HG03039 (cell line): ENCODE results near the gene HSD17B4.
"Not testable (repeated sequence)": the region's sequence is repeated elsewhere in the genome, so short reads cannot be mapped to it uniquely, and the experiment has no call there.

ENCODE experiments used
- ATAC-seq: cut with Tn5 transposase; IDR thresholded peaks from one replicate; pipeline ENCODE4 v1.9.1; 2021; ENCODE audit warnings: mild to moderate bottlenecking, moderate library complexity; ENCODE audit not compliant: unreplicated experiment

Gene HSD17B4

DNA sequence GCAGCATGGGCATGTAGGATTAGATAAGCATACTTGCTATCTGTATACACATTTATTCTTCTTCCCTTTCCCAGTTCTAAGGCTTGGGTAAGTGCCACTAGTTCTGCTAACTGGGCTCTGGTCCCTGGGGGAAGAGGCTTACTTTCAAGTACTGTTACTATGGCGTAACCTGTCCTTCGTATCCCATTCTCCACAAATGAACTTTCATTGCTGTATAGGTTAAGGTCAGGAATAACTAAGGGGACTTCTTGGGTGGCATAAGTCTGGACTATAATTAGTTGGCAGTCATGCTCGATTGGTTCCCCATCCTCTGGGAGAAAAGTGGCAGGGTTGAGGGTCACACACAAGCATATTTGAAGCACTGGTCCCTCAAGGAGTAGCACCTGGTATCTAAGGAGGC is 23.7 kb upstream of the HSD17B4 start:
- not testable (repeated sequence) for ATAC-seq

DNA sequence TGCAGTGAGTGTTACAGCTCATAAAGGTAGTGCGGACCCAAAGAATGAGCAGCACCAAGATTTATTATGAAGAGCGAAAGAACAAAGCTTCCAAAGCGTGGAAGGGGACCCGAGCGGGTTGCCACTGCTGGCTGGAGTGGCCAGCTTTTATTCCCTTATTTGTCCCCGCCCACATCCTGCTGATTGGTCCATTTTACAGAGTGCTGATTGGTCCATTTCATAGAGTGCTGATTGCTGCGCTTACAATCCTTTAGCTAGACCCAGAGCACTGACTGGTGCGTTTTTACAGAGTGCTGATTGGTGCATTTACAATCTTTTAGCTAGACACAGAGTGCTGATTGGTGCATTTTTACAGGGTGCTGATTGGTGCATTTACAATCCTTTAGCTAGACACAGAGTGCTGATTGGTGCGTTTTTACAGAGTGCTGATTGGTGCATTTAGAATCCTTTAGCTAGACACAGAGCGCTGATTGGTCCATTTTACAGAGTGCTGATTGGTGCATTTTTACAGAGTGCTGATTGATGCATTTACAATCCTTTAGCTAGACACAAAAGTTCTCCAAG is 19.5 kb upstream of the HSD17B4 start:
- ATAC-seq, result not testable (repeated sequence)

DNA sequence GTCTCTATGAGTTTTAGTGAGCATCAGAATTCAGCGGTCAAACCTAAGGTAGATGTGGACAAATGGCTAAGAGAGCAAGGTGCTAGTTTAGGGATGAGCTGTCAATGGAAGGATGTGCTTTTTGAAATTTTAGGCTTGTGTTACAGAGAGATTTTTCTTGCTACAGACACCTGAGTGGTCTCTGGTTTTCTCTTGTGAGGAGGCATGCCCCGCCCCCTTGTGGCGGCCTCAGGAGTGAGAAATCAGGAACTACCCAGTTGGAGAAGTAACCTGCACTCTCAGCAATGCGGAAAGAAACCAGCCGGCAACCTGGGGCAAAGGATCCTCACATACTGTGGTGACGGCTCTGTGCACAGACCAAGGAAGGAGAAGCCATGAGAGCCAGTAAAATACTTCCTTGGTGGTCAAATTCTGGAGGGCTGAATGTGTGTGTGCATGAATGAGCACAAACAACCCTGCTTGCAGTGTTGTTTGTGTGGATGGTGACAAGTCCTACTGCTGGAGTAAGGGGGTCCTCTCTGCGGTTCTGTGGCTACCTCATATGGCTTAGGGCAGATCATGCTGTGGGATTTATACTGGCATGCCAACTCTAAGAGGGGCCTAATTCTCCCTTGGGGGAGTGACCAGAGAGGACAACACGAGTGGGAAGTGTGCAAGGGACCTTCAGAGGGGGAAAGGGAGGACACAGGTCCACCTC is 16.7 kb upstream of the HSD17B4 start:
- ATAC-seq, result peak; percentile 86

DNA sequence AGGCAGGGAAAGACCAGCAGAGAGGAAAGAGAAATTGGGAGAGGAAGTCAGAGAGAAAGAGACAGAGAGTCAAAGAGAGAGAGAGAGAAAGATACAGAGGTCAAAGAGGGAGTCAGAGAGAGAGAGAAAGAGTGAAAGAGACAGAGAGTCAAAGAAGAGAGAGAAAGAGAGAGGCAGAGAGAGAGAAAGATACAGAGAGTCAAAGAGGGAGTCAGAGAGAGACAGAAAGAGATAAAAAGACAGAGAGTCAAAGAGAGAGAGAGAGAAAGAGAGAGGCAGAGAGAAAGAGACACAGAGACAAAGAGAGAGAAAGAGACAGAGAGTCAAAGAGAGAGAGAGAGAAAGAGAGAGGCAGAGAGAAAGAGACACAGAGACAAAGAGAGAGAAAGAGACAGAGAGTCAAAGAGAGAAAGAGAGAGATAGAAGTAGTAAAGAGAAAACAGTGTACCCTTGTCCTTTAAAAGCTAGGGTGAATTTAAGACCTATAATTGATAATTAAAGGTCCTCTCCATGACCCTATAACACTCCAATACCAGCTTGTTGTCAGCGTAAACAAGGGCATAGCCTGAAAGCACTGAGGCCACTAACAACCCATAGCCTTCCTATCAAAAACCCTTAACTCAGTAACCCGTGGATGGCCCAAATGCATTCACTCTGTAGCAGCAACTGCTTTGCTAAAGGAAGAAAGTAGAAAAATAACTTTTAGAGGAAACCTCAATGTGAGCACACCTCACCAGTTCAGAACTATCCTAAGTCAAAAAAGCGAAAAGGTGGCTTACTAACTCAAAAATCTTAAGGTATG is 14.3 kb upstream of the HSD17B4 start:
- ATAC-seq, result not testable (repeated sequence)

DNA sequence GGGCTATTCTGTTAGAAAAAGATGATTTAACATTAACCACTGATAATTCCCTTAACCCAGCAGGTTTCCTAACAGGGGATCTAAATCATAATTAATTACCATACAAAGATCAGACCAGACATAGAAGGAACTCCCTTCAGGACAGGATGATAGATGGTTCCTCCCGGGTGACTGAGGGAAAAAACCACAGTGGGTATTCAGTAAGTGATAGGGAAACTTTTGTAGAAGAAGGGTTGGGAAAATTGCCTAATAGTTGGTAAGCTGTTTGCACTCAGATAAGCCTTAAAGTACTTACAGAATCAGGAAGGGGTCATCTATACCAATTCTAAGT is 13.7 kb upstream of the HSD17B4 start:
- not testable (repeated sequence) for ATAC-seq

DNA sequence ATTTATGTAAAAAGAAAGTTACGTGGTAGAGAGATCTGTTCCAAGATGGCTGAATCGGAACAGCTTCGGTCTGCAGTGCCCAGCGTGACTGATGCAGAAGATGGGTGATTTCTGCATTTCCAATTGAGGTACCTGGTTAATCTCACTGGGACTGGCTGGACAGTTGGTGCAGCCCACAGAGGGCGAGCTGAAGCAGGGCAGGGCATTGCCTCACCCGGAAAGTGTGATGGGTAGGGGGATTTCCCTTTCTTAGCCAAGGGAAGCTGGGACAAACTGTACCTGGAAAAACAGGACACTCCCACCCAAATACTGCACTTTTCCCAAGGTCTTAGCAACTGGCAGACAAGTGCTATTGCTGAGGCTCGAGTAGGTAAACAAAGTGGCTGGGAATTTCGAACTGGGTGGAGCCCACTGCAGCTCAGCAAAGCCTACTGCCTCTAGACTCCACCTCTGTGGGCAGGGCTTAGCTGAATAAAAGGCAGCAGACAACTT is 13.1 kb upstream of the HSD17B4 start:
- no peak for ATAC-seq

DNA sequence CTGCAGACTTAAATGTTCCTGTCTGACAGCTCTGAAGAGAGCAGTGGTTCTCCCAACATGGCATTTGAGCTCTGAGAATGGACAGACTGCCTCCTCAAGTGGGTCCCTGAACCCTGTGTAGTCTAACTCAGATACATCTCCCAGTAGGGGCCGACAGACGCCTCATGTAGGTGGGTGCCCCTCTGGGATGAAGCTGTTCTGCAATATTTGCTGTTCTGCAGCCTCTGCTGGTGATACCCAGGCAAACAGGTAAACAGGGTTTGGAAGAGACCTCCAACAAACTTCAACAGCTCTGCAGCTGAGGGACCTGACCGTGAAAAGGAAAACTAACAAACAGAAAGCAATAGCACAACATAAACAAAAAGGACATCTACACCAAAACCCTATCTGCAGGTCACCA is 12.7 kb upstream of the HSD17B4 start:
- not testable (repeated sequence) for ATAC-seq

DNA sequence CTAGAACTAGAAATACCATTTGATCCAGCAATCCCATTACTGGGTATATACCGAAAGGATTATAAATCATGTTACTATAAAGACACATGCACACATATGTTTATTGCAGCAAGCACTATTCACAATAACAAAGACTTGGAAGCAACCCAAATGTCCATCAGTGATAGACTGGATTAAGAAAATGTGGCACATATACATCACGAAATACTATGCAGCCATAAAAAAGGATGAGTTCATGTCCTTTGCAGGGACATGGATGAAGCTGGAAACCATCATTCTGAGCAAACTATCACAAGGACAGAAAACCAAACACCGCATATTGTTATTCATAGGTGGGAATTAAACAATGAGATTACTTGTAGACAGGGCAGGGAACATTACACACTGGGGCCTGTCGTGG is 7.7 kb upstream of the HSD17B4 start:
- not testable (repeated sequence) for ATAC-seq

DNA sequence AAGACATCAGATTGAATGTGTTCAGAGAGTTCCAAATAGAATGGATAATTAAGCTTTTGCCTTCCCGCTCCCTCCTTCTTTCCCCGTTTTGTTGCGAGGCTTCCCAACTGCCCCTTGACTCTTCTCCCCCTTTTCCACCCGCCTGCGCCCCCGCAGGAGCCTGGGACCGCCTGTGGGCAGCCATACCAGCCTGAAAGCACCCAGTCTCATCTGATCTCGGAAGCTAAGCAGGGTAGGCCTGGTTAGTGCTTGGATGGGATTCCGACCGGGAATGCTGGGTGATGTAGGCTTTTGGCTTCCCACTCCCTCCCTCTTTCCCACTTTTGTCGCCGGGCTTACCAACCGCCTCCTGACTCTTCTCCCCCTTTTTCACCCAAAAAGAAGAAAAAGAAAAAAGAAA is 6.8 kb upstream of the HSD17B4 start:
- ATAC-seq, result no peak

DNA sequence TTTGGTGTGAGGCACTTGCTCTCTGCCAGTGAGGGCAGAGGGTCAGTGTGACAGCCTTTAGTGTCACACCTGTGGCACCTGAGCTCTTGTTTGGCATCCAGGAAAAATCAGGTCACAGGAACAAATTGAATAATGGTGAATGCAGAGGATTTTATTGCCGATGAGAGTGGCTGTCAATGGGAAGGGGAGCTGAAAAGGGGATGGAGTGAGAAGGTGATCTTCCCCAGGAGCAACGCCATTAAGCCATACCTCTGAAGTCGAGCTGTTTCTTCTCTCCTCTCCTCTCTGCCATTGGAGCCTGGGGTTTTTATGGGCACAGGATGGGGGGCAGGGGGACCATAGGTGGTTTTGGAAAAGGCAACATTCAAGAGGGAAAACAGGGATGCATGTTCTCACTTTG is 2.4 kb upstream of the HSD17B4 start:
- ATAC-seq, result no peak

DNA sequence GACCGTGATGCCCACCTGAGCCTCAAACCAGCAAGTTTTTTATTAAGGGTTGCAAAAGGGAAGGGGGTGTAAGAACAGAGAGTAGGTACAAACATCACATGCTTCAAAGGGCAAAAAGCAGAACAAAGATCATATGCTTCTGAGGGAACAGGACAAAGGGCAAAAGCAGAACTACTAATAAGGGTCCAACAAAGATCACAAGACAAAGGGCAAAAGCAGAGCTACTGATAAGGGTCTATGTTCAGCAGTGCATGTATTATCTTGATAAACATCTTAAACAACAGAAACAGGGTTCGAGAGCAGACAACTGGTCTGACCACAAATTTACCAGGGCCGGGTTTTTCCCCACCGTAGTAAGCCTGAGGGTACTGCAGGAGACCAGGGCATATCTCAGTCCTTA is 1.7 kb upstream of the HSD17B4 start:
- ATAC-seq, result not testable (repeated sequence)

DNA sequence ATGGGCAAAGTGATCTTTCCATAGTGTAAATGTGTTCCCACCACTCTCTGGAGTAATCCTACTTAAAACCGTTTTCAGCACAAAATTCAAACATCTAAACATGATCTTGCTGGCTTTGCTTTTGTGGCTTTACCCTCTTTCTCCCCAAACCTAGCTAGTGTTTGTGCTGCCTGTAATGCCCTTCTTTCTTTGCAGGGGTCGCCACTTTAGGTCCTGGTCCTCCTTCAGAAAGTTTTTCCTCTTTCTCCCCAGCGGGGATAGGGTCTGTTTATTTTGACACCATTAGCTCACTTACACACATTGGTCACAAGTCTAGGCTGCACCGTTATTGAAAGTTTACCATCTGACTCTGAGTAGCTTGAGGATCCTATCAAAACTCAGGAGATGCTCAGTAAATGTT is 736 bp upstream of the HSD17B4 start:
- ATAC-seq, result no peak

DNA sequence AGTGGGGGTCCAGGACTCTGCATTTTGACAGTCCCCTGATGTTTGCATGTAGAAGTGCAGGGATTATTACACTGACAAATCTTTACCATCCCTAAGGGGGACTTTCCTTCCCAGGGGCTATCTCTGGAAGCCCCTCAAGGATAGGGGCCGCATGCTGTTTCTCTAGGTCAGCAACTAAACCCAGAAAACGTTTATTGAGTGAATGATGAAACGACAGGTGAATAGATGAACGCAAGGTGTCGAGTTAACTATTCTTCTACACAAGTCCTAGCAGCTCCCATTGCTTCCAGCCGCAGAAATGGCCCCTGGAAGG is 281 bp upstream of the HSD17B4 start:
- no peak for ATAC-seq

DNA sequence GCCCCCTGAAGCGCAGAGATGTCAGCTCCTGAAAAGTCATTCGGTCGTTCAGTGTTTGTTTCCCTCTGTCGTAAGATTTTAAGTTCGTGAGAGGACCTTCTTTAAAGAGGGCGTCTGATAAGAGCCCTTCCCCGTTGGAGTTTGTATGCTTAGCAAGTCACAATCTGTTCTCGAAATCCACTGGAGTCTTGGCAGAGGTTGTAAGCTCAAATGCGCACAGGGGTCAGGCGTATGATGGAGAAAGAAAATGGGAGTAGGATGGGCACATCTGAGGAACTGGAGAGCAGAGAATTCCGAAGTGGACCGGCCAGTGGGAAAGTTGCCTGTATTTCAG is 710 bp downstream of the HSD17B4 start:
- peak; percentile 4 for ATAC-seq

DNA sequence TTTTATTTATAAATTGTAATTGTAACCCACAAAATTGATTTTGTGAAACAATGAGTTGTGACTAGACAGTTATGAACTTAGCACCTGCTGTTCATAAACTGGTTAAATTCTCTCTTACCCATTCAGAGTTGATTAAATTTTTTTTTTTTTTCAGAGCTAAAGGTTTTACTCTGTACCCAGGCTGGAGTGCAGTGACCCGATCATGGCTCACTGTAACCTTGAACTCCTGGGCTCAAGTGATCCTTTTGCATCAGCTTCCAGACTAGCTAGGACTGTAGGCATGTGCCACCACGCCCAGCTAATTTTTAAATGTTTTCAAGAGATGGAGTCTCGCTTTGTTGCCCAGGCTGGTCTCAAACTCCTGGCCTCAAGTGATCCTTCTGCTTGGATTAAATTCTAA is 1.9 kb downstream of the HSD17B4 start:
- ATAC-seq, result no peak

DNA sequence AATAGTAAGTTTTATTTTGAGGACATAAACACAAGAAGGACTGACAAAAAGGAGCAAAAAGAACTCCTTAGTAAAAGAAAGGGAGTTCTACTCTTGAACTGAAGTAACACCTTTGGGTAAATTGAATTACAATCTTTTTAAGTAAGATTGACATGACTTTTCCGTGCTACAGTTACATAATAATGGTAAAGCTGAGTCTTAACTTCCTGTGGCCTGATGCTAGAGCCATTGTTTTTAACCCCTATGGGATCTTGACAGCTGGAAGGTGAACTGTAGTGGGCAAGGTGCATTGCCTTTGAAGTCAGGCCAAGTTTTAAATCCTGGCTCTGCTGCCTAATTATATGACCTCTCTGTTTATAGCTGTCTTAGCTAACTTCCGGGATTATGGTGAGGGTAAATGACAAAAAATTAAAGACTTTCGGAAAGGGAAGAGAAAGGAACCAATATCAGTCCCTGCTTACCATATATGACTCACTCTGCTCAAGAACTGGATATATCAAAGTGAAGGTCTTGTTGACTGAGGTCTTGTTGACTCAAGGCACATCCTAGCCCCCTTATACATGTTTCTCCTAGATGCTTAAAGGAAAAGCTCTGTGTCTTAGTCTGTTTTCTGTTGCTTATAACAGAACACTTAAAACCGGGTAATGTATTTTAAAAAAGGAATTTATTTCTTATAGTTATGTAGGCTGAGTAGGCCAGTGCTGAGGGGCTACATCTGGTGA is 6.8 kb downstream of the HSD17B4 start:
- ATAC-seq, result no peak

DNA sequence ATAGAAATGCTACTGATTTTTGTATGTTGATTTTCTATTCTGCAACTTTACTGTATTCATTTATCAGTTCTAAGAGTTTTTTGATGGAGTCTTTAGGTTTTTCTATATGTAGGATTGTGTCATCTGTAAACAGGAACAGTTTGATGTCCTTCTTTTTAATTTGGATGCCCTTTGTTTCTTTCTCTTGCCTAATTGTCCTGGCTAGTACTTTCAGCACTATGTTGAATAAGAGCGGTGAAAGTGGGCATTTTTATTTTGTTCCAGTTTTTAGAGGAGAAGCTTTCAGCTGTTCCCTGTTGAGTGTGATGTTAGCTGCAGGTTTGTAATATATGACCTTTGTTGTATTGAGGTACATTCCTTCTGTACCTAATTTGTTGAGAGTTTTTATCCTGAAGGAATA is 13.3 kb downstream of the HSD17B4 start:
- ATAC-seq, result no peak

DNA sequence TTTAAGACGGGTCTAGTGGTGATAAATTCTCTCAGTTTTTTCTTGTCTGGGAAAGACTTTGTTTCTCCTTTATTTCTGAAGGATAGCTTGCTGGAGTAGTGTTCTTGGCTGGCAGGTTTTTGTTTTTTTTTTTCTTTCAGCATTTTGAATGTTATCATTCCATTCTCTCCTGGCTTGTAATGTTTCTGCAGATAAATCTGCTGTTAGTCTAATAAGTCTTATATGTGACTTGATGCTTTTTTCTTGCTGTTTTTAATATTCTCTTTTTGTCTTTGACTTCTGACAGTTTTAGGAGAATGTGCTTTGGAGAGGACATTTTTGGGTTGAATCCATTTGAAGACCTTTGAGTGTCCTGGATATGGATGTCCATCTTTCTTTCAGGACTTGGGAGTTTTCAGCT is 16.0 kb downstream of the HSD17B4 start:
- ATAC-seq, result no peak

DNA sequence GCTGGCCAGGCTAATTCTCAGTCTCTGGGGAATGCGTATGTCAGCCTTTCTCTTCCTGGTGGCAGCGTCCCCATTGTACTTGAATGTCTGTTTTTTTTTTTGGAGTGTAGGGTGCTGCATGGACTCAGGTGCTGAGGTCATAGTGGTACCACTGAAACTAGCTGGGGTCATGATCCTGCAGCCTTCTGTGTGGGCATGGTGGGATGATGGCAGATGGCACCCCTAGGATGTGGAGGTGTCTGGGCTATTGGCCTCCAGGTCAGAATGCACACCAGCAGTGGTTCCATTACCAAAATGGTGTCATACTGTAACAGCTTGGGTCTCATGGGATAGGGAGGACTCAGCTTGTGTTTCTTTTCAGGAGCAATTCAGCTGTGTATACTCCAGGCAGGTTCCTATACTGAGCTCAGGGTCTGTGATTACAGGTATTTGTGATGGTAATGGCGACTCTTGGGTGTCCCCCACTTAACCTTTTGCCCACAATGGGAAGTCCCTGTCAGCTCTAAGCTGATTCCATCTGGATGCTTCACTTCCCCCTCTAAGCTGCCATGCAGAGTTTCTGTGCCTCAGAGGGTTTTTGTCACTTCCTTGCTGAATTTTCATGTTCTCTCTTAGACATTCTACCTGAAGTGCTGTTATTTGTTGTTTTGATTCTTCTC is 17.9 kb downstream of the HSD17B4 start:
- peak; percentile 73 for ATAC-seq

DNA sequence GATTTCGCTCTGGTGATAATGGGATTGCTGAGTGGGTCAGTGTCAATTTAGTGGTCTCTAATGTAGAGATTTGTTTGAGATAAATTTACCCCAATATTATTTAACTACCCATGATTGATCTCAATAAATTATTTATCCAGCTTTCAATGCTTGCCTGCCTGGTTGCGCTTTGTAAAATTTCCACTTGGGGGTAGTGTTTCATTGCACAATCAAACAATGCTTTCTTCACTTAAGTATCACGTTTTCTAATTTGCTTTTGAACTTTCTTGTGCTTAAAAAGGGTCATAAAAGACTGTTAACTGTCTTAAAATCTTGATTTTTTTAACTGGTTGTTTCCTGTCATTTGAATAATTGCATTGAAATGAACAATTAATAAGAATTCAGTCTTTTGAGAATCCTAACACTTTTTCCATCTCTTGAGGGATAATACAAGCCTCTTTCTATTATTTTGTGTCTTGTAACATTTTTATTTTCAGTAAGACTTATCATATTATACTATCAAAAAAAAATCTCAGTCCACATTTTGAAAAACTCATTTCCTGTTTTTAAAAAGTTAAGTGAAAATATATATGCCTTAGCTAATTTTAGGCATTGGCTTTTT is 18.7 kb downstream of the HSD17B4 start:
- peak; percentile 41 for ATAC-seq

DNA sequence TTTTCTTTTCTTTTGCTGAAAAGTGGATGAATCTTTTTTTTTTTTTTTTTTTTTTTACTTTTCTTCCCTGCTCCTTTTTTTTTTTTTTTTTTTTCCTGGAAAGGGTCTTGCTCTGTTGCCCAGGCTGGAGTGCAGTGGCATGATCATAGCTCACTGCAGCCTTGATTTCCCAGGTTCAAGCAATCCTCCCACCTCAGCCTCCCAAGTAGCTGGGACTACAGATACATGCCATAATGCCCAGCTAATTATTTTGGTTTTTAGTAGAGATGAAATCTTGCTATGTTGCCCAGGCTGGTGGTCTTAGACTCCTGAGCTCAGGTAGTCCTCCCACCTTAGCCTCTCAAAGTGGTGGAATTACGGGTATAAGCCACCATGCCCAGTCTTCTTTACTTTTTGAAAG is 20.9 kb downstream of the HSD17B4 start:
- no peak for ATAC-seq
